DLD1 (cell line): ENCODE measurements around the gene SLA2.
"Not testable (repeated sequence)": the region's sequence is repeated elsewhere in the genome, so short reads cannot be mapped to it uniquely, and the experiment has no call there.

Experiments used
- in situ Hi-C: cut with HindIII; loops from 2 replicates; pipeline ENCODE4 v1.10.0; 2017; ENCODE audit warnings: low sequenced_read_pairs

Gene SLA2

GRCh38 chr20:36576081-36576445 is 69.9 kb downstream of the SLA2 start:
- in situ Hi-C loops, result no loop called here

GRCh38 chr20:36574366-36575135 is 71.4 kb downstream of the SLA2 start:
- in situ Hi-C loops, result no loop called here

GRCh38 chr20:36573798-36574365 is 72.1 kb downstream of the SLA2 start:
- in situ Hi-C loops, result no loop called here

GRCh38 chr20:36573103-36573797 is 72.7 kb downstream of the SLA2 start, which contains the start of gene TGIF2:
TSS of gene TGIF2 (plus strand) at chr20:36573597. CDS start at chr20:36578775, 5,178 bp downstream.
- in situ Hi-C loops, result no loop called here

- in situ Hi-C loops, result no loop called here
Measured at GRCh38 chr20:36572701-36573102, 73.3 kb downstream of the SLA2 start.

- in situ Hi-C loops, result no loop called here
Measured at GRCh38 chr20:36571564-36572504, 74.2 kb downstream of the SLA2 start.

- in situ Hi-C loops, result no loop called here
Measured at GRCh38 chr20:36569847-36570429, 76.1 kb downstream of the SLA2 start.

GRCh38 chr20:36565520-36565919 is 80.5 kb downstream of the SLA2 start:
- in situ Hi-C loops, result no loop called here

GRCh38 chr20:36564726-36565121 is 81.3 kb downstream of the SLA2 start:
- in situ Hi-C loops, result not testable (repeated sequence)

GRCh38 chr20:36564078-36564725 is 81.8 kb downstream of the SLA2 start:
- in situ Hi-C loops, result not testable (repeated sequence)

GRCh38 chr20:36563374-36563773 is 82.6 kb downstream of the SLA2 start:
- in situ Hi-C loops, result no loop called here

GRCh38 chr20:36562724-36563123 is 83.3 kb downstream of the SLA2 start:
- in situ Hi-C loops, result no loop called here
